ENCODE data around the gene C3orf18. TPM values are rescaled to one million over a fixed set of nuclear protein-coding genes. Genes with fewer than 3 reads are reported as not detected.

Gene C3orf18
- total and polyA plus RNA-seq, 7 donors: 1.8 to 28.0 (median 13.3) TPM

DNA sequence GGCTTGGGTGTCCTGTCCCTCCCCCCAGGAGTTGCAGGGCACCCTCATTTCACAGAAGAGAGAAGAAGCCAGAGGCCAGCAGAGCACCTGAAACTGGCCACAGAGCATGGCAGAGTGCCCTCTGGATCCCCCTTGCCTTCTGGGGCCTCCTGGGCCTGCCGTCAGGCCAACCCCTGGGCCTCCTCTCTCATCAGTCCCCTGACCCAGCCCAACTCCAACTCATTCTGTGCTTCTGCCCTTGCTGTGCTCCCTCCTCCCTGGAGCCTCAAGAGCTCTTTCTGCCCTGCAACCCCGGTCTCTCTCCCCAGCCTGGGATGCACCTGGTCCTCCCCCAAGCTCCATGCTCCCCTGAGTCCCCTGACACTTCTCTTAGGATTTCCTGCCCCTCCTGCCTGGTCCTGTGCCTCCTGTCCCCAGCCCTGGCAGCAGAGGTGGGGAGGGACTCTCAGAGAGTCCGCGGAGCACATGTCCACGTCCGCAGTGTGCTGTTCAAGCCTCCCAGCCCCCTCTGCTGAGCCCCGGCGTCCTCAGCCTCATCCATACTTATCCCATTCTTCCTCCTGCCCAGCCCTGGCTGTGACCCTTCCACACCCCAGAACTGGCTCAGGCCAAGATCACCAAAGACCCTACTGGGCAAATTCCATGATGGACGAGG lies 33.6 kb downstream of the C3orf18 start:
- Histone ChIP-seq H3K36me3 (no peaks in the 10 kb centered on the region), H3K9me3 (no peaks in the 10 kb centered on the region), H3K4me1 (peaks cover 0 to 5% (median 0%) of the 10 kb centered on the region in 4 donors), H3K27me3 (peaks cover 0 to 18% (median 5%) of the 10 kb centered on the region in 3 donors), H3K27ac (no peak overlapping the region), H3K4me3 (no peak overlapping the region)
- WGBS, 2 donors: 68 to 70% methylated on average over 9 of the region's 9 CpGs
- intact Hi-C loops (cut with DNase I): no loop called here
- DNase-seq: no peak
- TF ChIP-seq, protein P1, sequence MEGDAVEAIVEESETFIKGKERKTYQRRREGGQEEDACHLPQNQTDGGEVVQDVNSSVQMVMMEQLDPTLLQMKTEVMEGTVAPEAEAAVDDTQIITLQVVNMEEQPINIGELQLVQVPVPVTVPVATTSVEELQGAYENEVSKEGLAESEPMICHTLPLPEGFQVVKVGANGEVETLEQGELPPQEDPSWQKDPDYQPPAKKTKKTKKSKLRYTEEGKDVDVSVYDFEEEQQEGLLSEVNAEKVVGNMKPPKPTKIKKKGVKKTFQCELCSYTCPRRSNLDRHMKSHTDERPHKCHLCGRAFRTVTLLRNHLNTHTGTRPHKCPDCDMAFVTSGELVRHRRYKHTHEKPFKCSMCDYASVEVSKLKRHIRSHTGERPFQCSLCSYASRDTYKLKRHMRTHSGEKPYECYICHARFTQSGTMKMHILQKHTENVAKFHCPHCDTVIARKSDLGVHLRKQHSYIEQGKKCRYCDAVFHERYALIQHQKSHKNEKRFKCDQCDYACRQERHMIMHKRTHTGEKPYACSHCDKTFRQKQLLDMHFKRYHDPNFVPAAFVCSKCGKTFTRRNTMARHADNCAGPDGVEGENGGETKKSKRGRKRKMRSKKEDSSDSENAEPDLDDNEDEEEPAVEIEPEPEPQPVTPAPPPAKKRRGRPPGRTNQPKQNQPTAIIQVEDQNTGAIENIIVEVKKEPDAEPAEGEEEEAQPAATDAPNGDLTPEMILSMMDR (IDR thresholded peaks at IDR 0.05): no peak
- no peak for TF ChIP-seq POLR2A (IDR thresholded peaks at IDR 0.05)
- TF ChIP-seq EP300 (IDR thresholded peaks at IDR 0.05): no peak
- no peak for TF ChIP-seq POLR2AphosphoS5 (IDR thresholded peaks at IDR 0.05)

DNA sequence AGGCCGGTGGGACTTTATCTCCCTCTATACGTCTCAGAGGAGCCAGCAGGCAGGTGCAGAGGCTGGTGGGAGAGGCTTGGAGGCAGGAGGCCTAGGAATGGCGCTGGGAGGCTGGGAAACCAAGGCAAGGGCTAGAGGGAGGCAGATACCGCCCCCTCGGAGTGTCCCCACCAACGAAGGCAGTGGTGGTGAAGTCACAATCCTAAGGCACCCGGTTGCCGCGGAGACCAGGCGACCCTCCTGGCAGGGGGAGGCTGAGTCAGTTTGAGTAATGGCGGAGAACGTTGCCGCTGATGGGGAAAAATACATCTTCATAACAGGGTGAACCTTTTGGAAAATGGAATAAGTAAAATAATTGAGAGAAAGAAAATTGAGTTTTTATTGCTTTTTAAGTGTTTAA lies 34.2 kb downstream of the C3orf18 start:
- Histone ChIP-seq H3K4me1 (peaks cover 0 to 5% (median 0%) of the 10 kb centered on the region in 4 donors), H3K27ac (no peak overlapping the region), H3K4me3 (no peak overlapping the region), H3K9me3 (no peaks in the 10 kb centered on the region), H3K36me3 (no peaks in the 10 kb centered on the region), H3K27me3 (peaks cover 0 to 19% (median 5%) of the 10 kb centered on the region in 3 donors)
- no peak for DNase-seq
- intact Hi-C loops (cut with DNase I): no loop called here
- 82 to 89% methylated on average over 13 of the region's 13 CpGs for WGBS, 2 donors
- TF ChIP-seq, protein P1 (IDR thresholded peaks at IDR 0.05): no peak
- TF ChIP-seq EP300 (IDR thresholded peaks at IDR 0.05) (no peak), POLR2A (IDR thresholded peaks at IDR 0.05) (no peak), POLR2AphosphoS5 (IDR thresholded peaks at IDR 0.05) (no peak)

DNA sequence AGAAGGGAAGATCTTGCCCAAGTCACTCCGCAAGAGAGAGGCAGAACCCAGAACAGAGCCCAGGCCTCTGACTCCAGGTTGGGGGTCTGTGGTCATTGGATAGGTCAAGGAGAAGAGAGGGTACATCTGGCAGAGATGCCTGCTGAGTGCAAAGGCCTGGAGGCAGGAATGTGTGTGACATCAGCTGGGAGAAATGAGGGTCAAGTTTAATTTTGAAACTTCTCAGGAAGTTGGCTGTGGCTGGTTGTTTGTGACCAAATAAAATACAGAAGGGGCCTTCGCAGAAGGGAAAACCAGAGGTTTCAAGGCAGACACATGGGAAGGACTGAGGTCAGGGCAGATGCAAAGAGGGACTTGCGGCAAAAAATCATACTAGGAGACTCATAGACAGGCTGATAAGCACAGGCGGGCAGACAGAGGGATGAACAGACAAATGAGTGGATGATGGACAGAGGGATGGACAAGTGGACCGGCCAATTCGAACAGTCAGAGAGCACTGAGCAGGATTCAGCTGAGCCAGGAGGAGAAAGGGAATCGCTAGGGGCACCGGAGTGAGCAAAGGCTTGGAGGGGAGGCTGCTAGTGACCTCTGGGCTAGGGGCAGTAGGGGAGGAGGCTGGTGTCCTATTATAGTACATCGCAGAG lies 35.4 kb downstream of the C3orf18 start:
- no peaks in the 10 kb centered on the region for H3K9me3 ChIP-seq
- peaks cover 0 to 5% (median 0%) of the 10 kb centered on the region in 4 donors for H3K4me1 ChIP-seq
- 86 to 88% methylated on average over 9 of the region's 9 CpGs for WGBS, 2 donors
- no peaks in the 10 kb centered on the region for H3K36me3 ChIP-seq
- TF ChIP-seq, protein P1 (IDR thresholded peaks at IDR 0.05): no peak
- no peak for TF ChIP-seq EP300 (IDR thresholded peaks at IDR 0.05)
- no peak for TF ChIP-seq POLR2A (IDR thresholded peaks at IDR 0.05)
- no peak for TF ChIP-seq POLR2AphosphoS5 (IDR thresholded peaks at IDR 0.05)
- no peak overlapping the region for H3K27ac ChIP-seq
- H3K4me3 ChIP-seq: no peak overlapping the region
- peaks cover 0 to 22% (median 5%) of the 10 kb centered on the region in 3 donors for H3K27me3 ChIP-seq
- DNase-seq: no peak
- intact Hi-C loops (cut with DNase I): no loop called here

DNA sequence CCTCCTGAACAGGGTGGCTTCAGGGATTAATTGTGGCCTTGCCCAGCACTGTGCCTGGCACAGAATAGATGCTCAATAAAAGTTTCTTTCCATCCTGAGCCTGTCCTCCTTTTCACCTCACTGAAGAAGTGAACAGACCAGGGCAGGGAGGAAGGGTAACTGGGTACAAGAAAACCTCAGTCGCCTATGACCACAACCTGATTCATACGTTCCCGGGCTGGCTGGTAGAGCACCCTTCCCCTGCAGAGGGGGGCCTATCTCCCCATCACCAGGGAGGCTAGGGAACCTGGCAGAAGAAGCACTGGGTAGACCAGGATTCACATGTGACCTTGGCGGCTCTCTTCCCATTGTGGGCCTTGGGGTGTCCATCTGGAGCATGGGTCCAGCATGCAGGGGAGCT lies 36.3 kb downstream of the C3orf18 start:
- DNase-seq: no peak
- WGBS, 2 donors: 92 to 95% methylated on average over 4 of the region's 4 CpGs
- H3K9me3 ChIP-seq: no peaks in the 10 kb centered on the region
- no peak overlapping the region for H3K27ac ChIP-seq
- H3K36me3 ChIP-seq: no peaks in the 10 kb centered on the region
- intact Hi-C loops (cut with DNase I): no loop called here
- H3K4me3 ChIP-seq: no peak overlapping the region
- peaks cover 0 to 22% (median 5%) of the 10 kb centered on the region in 3 donors for H3K27me3 ChIP-seq
- H3K4me1 ChIP-seq: peaks cover 0 to 5% (median 0%) of the 10 kb centered on the region in 4 donors
- TF ChIP-seq POLR2AphosphoS5 (IDR thresholded peaks at IDR 0.05) (no peak), POLR2A (IDR thresholded peaks at IDR 0.05) (no peak), EP300 (IDR thresholded peaks at IDR 0.05) (no peak)
- TF ChIP-seq, protein P1 (IDR thresholded peaks at IDR 0.05): no peak

Measured in sigmoid colon (tissue), 7 donors.